BE2C (cell line): Measurements from ENCODE around the gene PARN.
"Not testable (repeated sequence)": the region's sequence is repeated elsewhere in the genome, so short reads cannot be mapped to it uniquely, and the experiment has no call there.

ENCODE experiments used
- DNase-seq: peaks from one replicate; pipeline ENCODE4 v3.0.0-alpha.2; 2020
- H3K27me3 ChIP-seq: fragments of 250-450 bp; sonication (Bioruptor Pico); 2 replicates; pipeline ENCODE4 v1.5.1; 2020; ENCODE audit warnings: mild to moderate bottlenecking
- H3K36me3 ChIP-seq: fragments of 250-450 bp; sonication (Bioruptor Pico); 2 replicates; pipeline ENCODE4 v1.5.1; 2020; ENCODE audit warnings: mild to moderate bottlenecking
- H3K4me1 ChIP-seq: fragments of 250-450 bp; sonication (Bioruptor Pico); 2 replicates; pipeline ENCODE4 v1.5.1; 2020
- H3K4me3 ChIP-seq: 2 replicates; pipeline ENCODE4 v1.5.1; 2011; ENCODE audit warnings: low read depth, low read length
- H3K9me3 ChIP-seq: fragments of 250-450 bp; sonication (Bioruptor Pico); 2 replicates; pipeline ENCODE4 v1.5.1; 2020
- TF ChIP-seq, protein P1 (sequence below): IDR thresholded peaks from 2 replicates; pipeline ENCODE4 v1.5.1; 2012; ENCODE audit warnings: mild to moderate bottlenecking, low read depth, low read length

The PARN gene

DNA sequence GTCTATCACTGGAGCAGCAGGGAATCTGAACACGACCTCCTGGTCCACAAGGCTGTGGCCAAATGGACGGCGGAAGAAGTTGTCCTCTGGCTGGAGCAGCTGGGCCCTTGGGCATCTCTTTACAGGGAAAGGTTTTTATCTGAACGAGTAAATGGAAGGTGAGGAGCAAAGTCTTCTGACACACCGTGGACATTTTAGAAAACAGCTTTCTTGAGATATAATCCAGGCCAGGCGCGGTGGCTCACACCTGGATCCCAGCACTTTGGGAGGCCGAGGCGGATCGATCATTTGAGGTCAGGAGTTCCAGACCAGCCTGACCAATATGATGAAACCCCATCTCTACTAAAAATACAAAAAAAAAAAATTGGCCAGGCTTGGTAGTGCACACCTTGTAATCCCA is 19.8 kb upstream of the PARN start:
- no peaks in the 10 kb centered on the region for H3K27me3 ChIP-seq
- TF ChIP-seq, protein P1, sequence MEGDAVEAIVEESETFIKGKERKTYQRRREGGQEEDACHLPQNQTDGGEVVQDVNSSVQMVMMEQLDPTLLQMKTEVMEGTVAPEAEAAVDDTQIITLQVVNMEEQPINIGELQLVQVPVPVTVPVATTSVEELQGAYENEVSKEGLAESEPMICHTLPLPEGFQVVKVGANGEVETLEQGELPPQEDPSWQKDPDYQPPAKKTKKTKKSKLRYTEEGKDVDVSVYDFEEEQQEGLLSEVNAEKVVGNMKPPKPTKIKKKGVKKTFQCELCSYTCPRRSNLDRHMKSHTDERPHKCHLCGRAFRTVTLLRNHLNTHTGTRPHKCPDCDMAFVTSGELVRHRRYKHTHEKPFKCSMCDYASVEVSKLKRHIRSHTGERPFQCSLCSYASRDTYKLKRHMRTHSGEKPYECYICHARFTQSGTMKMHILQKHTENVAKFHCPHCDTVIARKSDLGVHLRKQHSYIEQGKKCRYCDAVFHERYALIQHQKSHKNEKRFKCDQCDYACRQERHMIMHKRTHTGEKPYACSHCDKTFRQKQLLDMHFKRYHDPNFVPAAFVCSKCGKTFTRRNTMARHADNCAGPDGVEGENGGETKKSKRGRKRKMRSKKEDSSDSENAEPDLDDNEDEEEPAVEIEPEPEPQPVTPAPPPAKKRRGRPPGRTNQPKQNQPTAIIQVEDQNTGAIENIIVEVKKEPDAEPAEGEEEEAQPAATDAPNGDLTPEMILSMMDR, result no peak

DNA sequence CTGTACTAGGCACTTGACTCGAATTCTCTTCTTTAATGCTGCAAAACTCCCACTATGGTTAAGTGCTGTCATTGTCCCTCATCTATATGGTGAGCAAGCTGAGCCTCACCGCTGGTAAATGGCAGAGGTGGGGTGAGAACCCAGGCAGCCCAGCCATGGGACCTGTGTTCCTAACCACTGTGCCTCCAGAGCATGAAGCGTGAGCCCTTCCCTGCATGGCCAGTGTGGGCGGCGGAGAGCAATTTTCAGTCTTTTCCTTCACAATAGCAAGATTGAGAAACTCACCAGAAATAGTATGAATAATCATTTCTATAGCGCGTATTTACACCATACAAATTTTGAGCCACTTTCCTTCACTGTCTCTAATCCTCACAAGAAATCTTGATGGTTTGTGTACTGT is 11.9 kb upstream of the PARN start:
- Histone ChIP-seq H3K9me3 (no peaks in the 10 kb centered on the region), H3K4me3 (no peak overlapping the region), H3K27me3 (no peaks in the 10 kb centered on the region), H3K4me1 (no peaks in the 10 kb centered on the region), H3K36me3 (peaks cover 61% of the 10 kb centered on the region)
- TF ChIP-seq, protein P1, result no peak
- DNase-seq, result no peak

More for the DNA sequence above, 19.8 kb upstream of the PARN start:
- H3K36me3 ChIP-seq, result peaks cover 80% of the 10 kb centered on the region
- DNase-seq, result no peak
- no peaks in the 10 kb centered on the region for H3K4me1 ChIP-seq
- no peaks in the 10 kb centered on the region for H3K9me3 ChIP-seq
- H3K4me3 ChIP-seq, result no peak overlapping the region

DNA sequence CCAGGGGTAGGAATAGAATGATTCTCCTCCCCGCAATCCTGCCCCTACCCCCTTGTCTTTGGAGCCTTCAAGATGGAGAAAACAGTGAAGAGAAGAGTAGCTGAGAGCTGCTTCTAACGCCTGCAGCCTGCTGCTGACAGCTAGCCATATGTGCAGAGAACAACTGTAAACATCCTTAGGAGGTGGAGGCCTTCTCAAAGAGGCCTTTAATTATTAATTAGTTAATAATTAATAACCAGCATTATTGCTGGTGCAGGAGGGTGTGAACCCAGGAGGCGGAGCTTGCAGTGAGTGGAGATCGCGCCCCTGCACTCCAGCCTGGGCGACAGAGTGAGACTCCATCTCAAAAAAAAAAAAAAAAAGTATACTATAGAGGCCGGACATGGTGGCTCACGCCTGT is 11.1 kb upstream of the PARN start:
- Histone ChIP-seq H3K27me3 (no peaks in the 10 kb centered on the region), H3K36me3 (peaks cover 56% of the 10 kb centered on the region), H3K9me3 (no peaks in the 10 kb centered on the region), H3K4me1 (no peaks in the 10 kb centered on the region), H3K4me3 (no peak overlapping the region)
- TF ChIP-seq, protein P1, result no peak
- no peak for DNase-seq

DNA sequence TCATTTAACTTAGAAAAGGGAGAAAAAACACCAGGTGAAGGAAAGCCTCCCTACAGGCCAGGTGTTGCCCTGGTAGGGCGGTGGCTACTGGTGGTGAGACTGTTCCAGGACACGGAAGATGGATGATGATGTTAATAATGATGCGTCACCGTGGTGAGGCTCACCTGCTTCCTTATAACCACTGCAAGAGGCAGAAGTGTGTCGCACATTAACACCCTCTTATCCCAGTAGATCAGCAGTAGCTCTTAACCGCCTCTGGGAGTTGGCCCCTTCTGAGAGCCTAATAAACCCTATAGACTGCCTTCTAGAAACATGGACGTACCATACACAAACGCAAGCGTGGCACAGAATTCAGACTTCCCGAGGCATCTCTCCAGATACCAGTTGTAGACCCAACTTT is 10.5 kb upstream of the PARN start:
- H3K4me3 ChIP-seq, result no peak overlapping the region
- H3K4me1 ChIP-seq, result no peaks in the 10 kb centered on the region
- peaks cover 50% of the 10 kb centered on the region for H3K36me3 ChIP-seq
- TF ChIP-seq, protein P1, result no peak
- no peaks in the 10 kb centered on the region for H3K27me3 ChIP-seq
- no peak for DNase-seq
- H3K9me3 ChIP-seq, result no peaks in the 10 kb centered on the region

DNA sequence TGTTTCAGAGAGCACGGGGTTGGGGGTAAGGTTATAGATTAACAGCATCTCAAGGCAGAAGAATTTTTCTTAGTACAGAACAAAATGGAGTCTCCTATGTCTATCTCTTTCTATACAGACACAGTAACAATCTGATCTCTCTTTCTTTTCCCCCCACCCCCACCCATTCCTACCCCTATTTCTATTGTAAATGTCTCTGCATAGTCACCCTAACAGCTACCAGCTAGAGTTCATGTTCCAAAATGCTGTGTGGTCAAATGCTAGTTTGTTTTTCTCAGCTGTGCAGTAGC is 6.8 kb upstream of the PARN start:
- not testable (repeated sequence) for H3K27me3 ChIP-seq, H3K4me1 ChIP-seq, H3K9me3 ChIP-seq, H3K4me3 ChIP-seq, DNase-seq
- peaks cover 29% of the 10 kb centered on the region for H3K36me3 ChIP-seq

DNA sequence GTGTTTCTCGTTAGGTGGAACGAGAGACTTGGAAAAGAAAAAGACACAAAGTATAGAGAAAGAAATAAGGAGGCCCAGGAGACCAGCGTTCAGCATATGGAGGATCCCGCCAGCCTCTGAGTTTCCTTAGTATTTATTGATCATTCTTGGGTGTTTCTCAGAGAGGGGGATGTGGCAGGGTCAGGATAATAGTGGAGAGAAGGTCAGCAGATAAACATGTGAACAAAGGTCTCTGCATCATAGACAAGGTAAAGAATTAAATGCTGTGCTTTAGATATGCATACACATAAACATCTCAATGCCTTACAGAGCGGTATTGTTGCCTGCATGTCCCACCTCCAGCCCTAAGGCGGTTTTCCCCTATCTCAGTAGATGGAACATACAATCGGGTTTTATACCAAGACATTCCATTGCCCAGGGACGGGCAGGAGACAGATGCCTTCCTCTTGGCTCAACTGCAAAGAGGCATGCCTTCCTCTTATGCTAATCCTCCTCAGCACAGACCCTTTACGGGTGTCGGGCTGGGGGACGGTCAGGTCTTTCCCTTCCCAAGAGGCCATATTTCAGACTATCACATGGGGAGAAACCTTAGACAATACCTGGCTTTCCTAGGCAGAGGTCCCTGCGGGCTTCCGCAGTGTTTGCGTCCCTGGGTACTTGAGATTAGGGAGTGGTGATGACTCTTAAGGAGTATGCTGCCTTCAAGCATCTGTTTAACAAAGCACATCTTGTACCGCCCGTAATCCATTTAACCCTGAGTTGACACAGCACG is 6.3 kb upstream of the PARN start:
- not testable (repeated sequence) for H3K9me3 ChIP-seq, H3K4me1 ChIP-seq, H3K4me3 ChIP-seq, H3K27me3 ChIP-seq, DNase-seq
- peaks cover 29% of the 10 kb centered on the region for H3K36me3 ChIP-seq

DNA sequence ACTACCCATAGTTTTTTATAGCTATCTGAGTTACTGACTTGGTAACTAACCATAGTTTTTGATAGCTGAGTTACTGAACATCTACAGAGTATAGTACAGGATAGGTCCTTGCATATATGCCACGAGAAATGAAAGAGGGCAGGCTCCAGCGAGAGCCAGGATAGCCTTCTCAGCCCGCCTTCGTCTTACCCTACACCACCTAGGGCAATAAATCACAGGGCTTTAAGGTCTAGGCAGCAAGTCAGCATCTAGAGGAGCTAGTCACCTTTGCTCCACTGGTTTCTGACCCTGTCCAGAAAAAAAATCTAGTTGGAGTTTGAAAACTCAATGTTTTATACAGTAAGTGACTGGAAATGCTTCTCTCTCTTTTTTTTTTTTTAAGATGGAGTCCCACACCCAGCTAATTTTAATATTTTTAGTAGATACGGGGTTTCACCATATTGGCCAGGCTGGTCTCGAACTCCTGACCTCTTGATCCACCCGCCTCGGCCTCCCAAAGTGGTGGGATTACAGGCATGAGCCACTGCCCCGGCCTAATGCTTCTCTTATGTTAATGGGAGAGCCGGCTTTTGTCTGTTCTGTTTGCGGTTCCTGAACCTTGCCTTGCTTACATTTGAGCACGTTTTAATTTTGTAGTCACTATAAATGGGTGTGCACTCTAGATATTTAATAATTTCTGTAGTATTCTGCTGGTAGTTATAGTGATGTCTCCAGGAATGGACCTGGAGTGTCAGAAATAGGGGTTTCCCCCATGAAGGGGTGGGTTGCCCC is 5.5 kb upstream of the PARN start:
- Histone ChIP-seq H3K4me3 (no peak overlapping the region), H3K9me3 (no peaks in the 10 kb centered on the region), H3K36me3 (peaks cover 25% of the 10 kb centered on the region), H3K27me3 (no peaks in the 10 kb centered on the region), H3K4me1 (no peaks in the 10 kb centered on the region)
- TF ChIP-seq, protein P1, result no peak
- DNase-seq, result no peak
